Body of pancreas (tissue), 4 donors: ENCODE results near the gene PRRT1. TPM values are rescaled to one million over a fixed set of nuclear protein-coding genes. Genes with fewer than 3 reads are reported as not detected.
A peak's percentile ranks its signal among the peaks of the same experiment; 100 is the strongest.

Experiments
- ATAC-seq: fragments of 150-250 bp; one replicate; pipeline ENCODE4 v1.9.1; 2016
- DNase-seq, 4 donors: peaks; one replicate each; pipeline ENCODE4 v3.0.0-alpha.2; 2019
- H3K27ac ChIP-seq, 4 donors: fragments of 200-600 bp; sonication (generic); 1 replicate in 3 of 4; 2 replicates in 1 of 4; pipeline versions ENCODE4 v1.5.1 to v1.6.1; 2016 to 2019; ENCODE audit warnings: mild to moderate bottlenecking in 1 of 4, mixed read lengths in 1 of 4, moderate library complexity in 1 of 4
- H3K27me3 ChIP-seq, 2 donors: fragments of 200-600 bp; sonication (generic); one replicate each; pipeline ENCODE4 v1.6.0; 2016; ENCODE audit warnings: mild to moderate bottlenecking in 1 of 2
- H3K36me3 ChIP-seq, 2 donors: fragments of 200-600 bp; sonication (generic); replicated peaks in 1 of 2; 2 replicates each; pipeline ENCODE4 v1.5.1; 2016; ENCODE audit warnings: low read depth in 2 of 2; ENCODE audit not compliant: insufficient read depth in 1 of 2
- H3K4me1 ChIP-seq: fragments of 200-600 bp; sonication (generic); one replicate; pipeline ENCODE4 v1.6.0; 2016
- H3K4me3 ChIP-seq, 2 donors: fragments of 200-600 bp; sonication (generic); 1 replicate in 1 of 2; 2 replicates in 1 of 2; pipeline ENCODE4 v1.5.1; 2016 to 2019
- H3K9me3 ChIP-seq, 3 donors: fragments of 200-600 bp; sonication (generic); 1 replicate in 2 of 3; 2 replicates in 1 of 3; pipeline ENCODE4 v1.5.1; 2016
- CTCF ChIP-seq, 7 experiments: fragments of 450-650 bp in 4 of 7; fragments of 200-600 bp in 3 of 7; sonication (generic) in 3 of 7; IDR thresholded peaks; one replicate each; pipeline ENCODE4 v1.5.1; 2016 to 2019; ENCODE audit warnings: antibody characterized with exemption in 7 of 7
- POLR2A ChIP-seq, 3 donors: fragments of 450-650 bp; IDR thresholded peaks; one replicate each; pipeline ENCODE4 v1.6.1; 2016; ENCODE audit warnings: antibody characterized with exemption in 3 of 3, mild to moderate bottlenecking in 2 of 3
- WGBS, 2 donors: methylation state at CpG; one replicate each; pipeline ENCODE4 v1.1.5; 2017; 5-methylcytosine and 5-hydroxymethylcytosine counted together
- intact Hi-C: fragments of 100-400 bp; cut with DNase I; formaldehyde crosslinking; loops from one replicate; pipeline ENCODE4 v1.15.1; 2023
- total RNA-seq, 2 donors: library from RNA; depleted of rRNA; stranded (reverse); fragments of >200 nt; gene quantifications; one replicate each; pipeline ENCODE4 v1.1.0, GENCODE V29; 2016

PRRT1 gene
- total RNA-seq, 2 donors from 2014 or later: not detected

GRCh38 chr6:32179766-32180405 lies 28.1 kb upstream of the PRRT1 start:
- ATAC-seq (no peak), DNase-seq (no peak)
- TF ChIP-seq CTCF (IDR thresholded peaks at IDR 0.05) (no peak), POLR2A (IDR thresholded peaks at IDR 0.05) (no peak)
- peaks cover 0 to 4% of the 10 kb centered on the region in 2 donors for H3K36me3 ChIP-seq
- H3K9me3 ChIP-seq: no peaks in the 10 kb centered on the region
- H3K4me1 ChIP-seq: peaks cover 37% of the 10 kb centered on the region
- intact Hi-C loops: no loop called here
- H3K27ac ChIP-seq: no peak overlapping the region
- H3K4me3 ChIP-seq: no peak overlapping the region
- 72 to 73% methylated on average over 10 of the region's 10 CpGs for WGBS, 2 donors
- no peaks in the 10 kb centered on the region for H3K27me3 ChIP-seq

GRCh38 chr6:32178547-32179440 lies 27.1 kb upstream of the PRRT1 start:
- DNase-seq: no peak
- peak overlapping the region; percentile 81 to 94 (median 85) for H3K27ac ChIP-seq
- peak overlapping the region; percentile 24 to 52 for H3K4me3 ChIP-seq
- 3 to 4% methylated on average over 15 to 24 of the region's 24 CpGs for WGBS, 2 donors
- no peaks in the 10 kb centered on the region for H3K9me3 ChIP-seq
- no peak for ATAC-seq
- intact Hi-C loops: no loop called here
- no peaks in the 10 kb centered on the region for H3K27me3 ChIP-seq
- peaks cover 41% of the 10 kb centered on the region for H3K4me1 ChIP-seq
- TF ChIP-seq CTCF (IDR thresholded peaks at IDR 0.05): peak in 1 of 7 experiments; percentile 4
- TF ChIP-seq POLR2A (IDR thresholded peaks at IDR 0.05): no peak
- H3K36me3 ChIP-seq: peaks cover 0 to 4% of the 10 kb centered on the region in 2 donors

GRCh38 chr6:32177788-32178546 lies 26.2 kb upstream of the PRRT1 start, which contains the start of gene RNF5:
Gene RNF5 (plus strand): TSS chr6:32178405. CDS start chr6:32178512, 107 bp downstream.
- ATAC-seq (peak; percentile 87), DNase-seq (peak; percentile 97 to 99 (median 98))
- Histone ChIP-seq H3K27me3 (no peaks in the 10 kb centered on the region), H3K4me1 (peaks cover 41% of the 10 kb centered on the region), H3K27ac (peak within 1 kb of the TSS; percentile 81 to 94 (median 85)), H3K36me3 (peaks cover 0 to 2% of the 10 kb centered on the region in 2 donors), H3K4me3 (peak within 1 kb of the TSS; percentile 24 to 52), H3K9me3 (no peaks in the 10 kb centered on the region)
- WGBS, 2 donors: 0% methylated on average over 22 to 33 of the region's 33 CpGs
- intact Hi-C loops: no loop called here
- TF ChIP-seq POLR2A (IDR thresholded peaks at IDR 0.05) (peak in 2 of 3 donors; percentile 49 to 53), CTCF (IDR thresholded peaks at IDR 0.05) (no peak)

- peaks cover 41% of the 10 kb centered on the region for H3K4me1 ChIP-seq
- H3K27ac ChIP-seq: peak overlapping the region; percentile 81 to 94 (median 85)
- no peak for TF ChIP-seq CTCF (IDR thresholded peaks at IDR 0.05)
- peak in 2 of 3 donors; percentile 35 to 47 for TF ChIP-seq POLR2A (IDR thresholded peaks at IDR 0.05)
- no peak overlapping the region for H3K4me3 ChIP-seq
- H3K27me3 ChIP-seq: no peaks in the 10 kb centered on the region
- H3K9me3 ChIP-seq: no peaks in the 10 kb centered on the region
- intact Hi-C loops: no loop called here
- ATAC-seq (peak; percentile 0), DNase-seq (no peak)
- 0% methylated on average over 20 of the region's 20 CpGs for WGBS, 2 donors
- H3K36me3 ChIP-seq: no peaks in the 10 kb centered on the region
Observed at GRCh38 chr6:32177183-32177787, 25.5 kb upstream of the PRRT1 start.
